Measurements from ENCODE around the gene MTMR12. TPM values are rescaled to one million over a fixed set of nuclear protein-coding genes. Genes with fewer than 3 reads are reported as not detected.

The MTMR12 gene
- total RNA-seq, 1 donor from 2014 or later, result 23.6 TPM

- Mint-ChIP-seq H3K4me3 (no peak overlapping the region), H3K27ac (peak overlapping the region; percentile 43), H3K27me3 (ENCODE audit: low read depth) (no peaks in the 10 kb centered on the region), H3K4me1 (peaks cover 27% of the 10 kb centered on the region), H3K9me3 (no peaks in the 10 kb centered on the region), H3K36me3 (peaks cover 8% of the 10 kb centered on the region)
- TF ChIP-seq CTCF (IDR thresholded peaks at IDR 0.05; ENCODE audit: unreplicated experiment), result no peak
- no peak for DNase-seq (ENCODE audit: low spot score in 2 of 2, unreplicated experiment in 2 of 2)
These were observed 32.1 kb downstream of the MTMR12 start for GRCh38 chr5:32280656-32281081.

GRCh38 chr5:32279786-32280185, 33.0 kb downstream of the MTMR12 start:
- Mint-ChIP-seq H3K9me3 (no peaks in the 10 kb centered on the region), H3K27ac (no peak overlapping the region), H3K36me3 (peaks cover 6% of the 10 kb centered on the region), H3K4me3 (no peak overlapping the region), H3K27me3 (ENCODE audit: low read depth) (no peaks in the 10 kb centered on the region), H3K4me1 (peaks cover 31% of the 10 kb centered on the region)
- DNase-seq (ENCODE audit: low spot score in 2 of 2, unreplicated experiment in 2 of 2), result no peak
- no peak for TF ChIP-seq CTCF (IDR thresholded peaks at IDR 0.05; ENCODE audit: unreplicated experiment)

GRCh38 chr5:32279223-32279622, 33.5 kb downstream of the MTMR12 start:
- TF ChIP-seq CTCF (IDR thresholded peaks at IDR 0.05; ENCODE audit: unreplicated experiment), result no peak
- Mint-ChIP-seq H3K36me3 (peaks cover 6% of the 10 kb centered on the region), H3K9me3 (no peaks in the 10 kb centered on the region), H3K27ac (no peak overlapping the region), H3K27me3 (ENCODE audit: low read depth) (no peaks in the 10 kb centered on the region), H3K4me1 (peaks cover 29% of the 10 kb centered on the region), H3K4me3 (no peak overlapping the region)
- no peak for DNase-seq (ENCODE audit: low spot score in 2 of 2, unreplicated experiment in 2 of 2)

GRCh38 chr5:32278406-32278805, 34.3 kb downstream of the MTMR12 start:
- H3K27me3 Mint-ChIP-seq (ENCODE audit: low read depth), result no peaks in the 10 kb centered on the region
- peak overlapping the region; percentile 13 for H3K27ac Mint-ChIP-seq
- H3K4me1 Mint-ChIP-seq, result peaks cover 26% of the 10 kb centered on the region
- TF ChIP-seq CTCF (IDR thresholded peaks at IDR 0.05; ENCODE audit: unreplicated experiment), result no peak
- no peaks in the 10 kb centered on the region for H3K9me3 Mint-ChIP-seq
- H3K36me3 Mint-ChIP-seq, result peaks cover 13% of the 10 kb centered on the region
- DNase-seq (ENCODE audit: low spot score in 2 of 2, unreplicated experiment in 2 of 2), result no peak
- H3K4me3 Mint-ChIP-seq, result no peak overlapping the region

GRCh38 chr5:32277798-32278197, 34.9 kb downstream of the MTMR12 start:
- H3K4me1 Mint-ChIP-seq, result peaks cover 26% of the 10 kb centered on the region
- peak overlapping the region; percentile 39 for H3K27ac Mint-ChIP-seq
- no peak for DNase-seq (ENCODE audit: low spot score in 2 of 2, unreplicated experiment in 2 of 2)
- peaks cover 18% of the 10 kb centered on the region for H3K36me3 Mint-ChIP-seq
- no peaks in the 10 kb centered on the region for H3K9me3 Mint-ChIP-seq
- no peak for TF ChIP-seq CTCF (IDR thresholded peaks at IDR 0.05; ENCODE audit: unreplicated experiment)
- no peak overlapping the region for H3K4me3 Mint-ChIP-seq
- no peaks in the 10 kb centered on the region for H3K27me3 Mint-ChIP-seq (ENCODE audit: low read depth)
